Measurements from ENCODE around the gene NABP2. TPM values are rescaled to one million over a fixed set of nuclear protein-coding genes. Genes with fewer than 3 reads are reported as not detected.

Gene NABP2
- total RNA-seq, 4 donors from 2014 or later: 19.4 to 35.7 (median 31.4) TPM

- Histone ChIP-seq H3K36me3 (peaks cover 60 to 68% of the 10 kb centered on the region in 2 donors), H3K27ac (no peak overlapping the region), H3K4me1 (no peaks in the 10 kb centered on the region), H3K27me3 (no peaks in the 10 kb centered on the region), H3K9me3 (no peaks in the 10 kb centered on the region), H3K4me3 (replicated peaks in 1 of 3) (no peak overlapping the region)
- DNase-seq: no peak
- intact Hi-C loops (cut with DNase I): no loop called here
- WGBS, 2 donors: 92 to 100% methylated on average over 1 of the region's 1 CpG
- no peak for TF ChIP-seq POLR2A (IDR thresholded peaks at IDR 0.05)
- no peak for TF ChIP-seq CTCF (IDR thresholded peaks at IDR 0.05)
Observed at GRCh38 chr12:56212361-56212760, 11.8 kb upstream of the NABP2 start.

GRCh38 chr12:56213878-56214277, 10.3 kb upstream of the NABP2 start:
- Histone ChIP-seq H3K36me3 (peaks cover 51 to 53% of the 10 kb centered on the region in 2 donors), H3K9me3 (no peaks in the 10 kb centered on the region), H3K4me1 (no peaks in the 10 kb centered on the region), H3K4me3 (replicated peaks in 1 of 3) (no peak overlapping the region), H3K27me3 (no peaks in the 10 kb centered on the region), H3K27ac (no peak overlapping the region)
- WGBS, 2 donors: 91 to 97% methylated on average over 5 of the region's 5 CpGs
- TF ChIP-seq CTCF (IDR thresholded peaks at IDR 0.05) (no peak), POLR2A (IDR thresholded peaks at IDR 0.05) (no peak)
- intact Hi-C loops (cut with DNase I): no loop called here
- DNase-seq: no peak

GRCh38 chr12:56216461-56216860, 7.7 kb upstream of the NABP2 start:
- intact Hi-C loops (cut with DNase I): no loop called here
- Histone ChIP-seq H3K36me3 (peaks cover 38 to 39% of the 10 kb centered on the region in 2 donors), H3K27ac (no peak overlapping the region), H3K4me1 (peaks cover 12 to 13% of the 10 kb centered on the region in 2 donors), H3K27me3 (no peaks in the 10 kb centered on the region), H3K9me3 (no peaks in the 10 kb centered on the region), H3K4me3 (replicated peaks in 1 of 3) (no peak overlapping the region)
- no peak for DNase-seq
- no peak for TF ChIP-seq POLR2A (IDR thresholded peaks at IDR 0.05)
- TF ChIP-seq CTCF (IDR thresholded peaks at IDR 0.05): no peak
- 74 to 81% methylated on average over 3 of the region's 3 CpGs for WGBS, 2 donors

GRCh38 chr12:56219840-56220239, 4.3 kb upstream of the NABP2 start:
- intact Hi-C loops (cut with DNase I): loop anchor here (10.0 kb wide), 1 partner anchor 95 kb away; the partner anchor contains the start of gene ESYT1
- H3K27ac ChIP-seq: peak overlapping the region in 1 of 3 donors; percentile 92
- TF ChIP-seq CTCF (IDR thresholded peaks at IDR 0.05): no peak
- TF ChIP-seq POLR2A (IDR thresholded peaks at IDR 0.05): no peak
- WGBS, 2 donors: 89 to 90% methylated on average over 9 of the region's 9 CpGs
- no peak overlapping the region for H3K4me3 ChIP-seq (replicated peaks in 1 of 3)
- no peaks in the 10 kb centered on the region for H3K9me3 ChIP-seq
- H3K27me3 ChIP-seq: no peaks in the 10 kb centered on the region
- peaks cover 5% of the 10 kb centered on the region in 2 donors for H3K36me3 ChIP-seq
- peaks cover 24 to 33% of the 10 kb centered on the region in 2 donors for H3K4me1 ChIP-seq
- no peak for DNase-seq

- H3K4me1 ChIP-seq: peaks cover 27 to 36% of the 10 kb centered on the region in 2 donors
- WGBS, 2 donors: 4 to 5% methylated on average over 10 of the region's 10 CpGs
Observed at GRCh38 chr12:56220611-56221231, 3.4 kb upstream of the NABP2 start.

More at GRCh38 chr12:56220611-56221231, 3.4 kb upstream of the NABP2 start:
- peak; percentile 1 to 3 for TF ChIP-seq POLR2A (IDR thresholded peaks at IDR 0.05)
- TF ChIP-seq CTCF (IDR thresholded peaks at IDR 0.05): no peak
- peak overlapping the region; percentile 61 to 68 (median 65) for H3K4me3 ChIP-seq (replicated peaks in 1 of 3)
- no peaks in the 10 kb centered on the region for H3K27me3 ChIP-seq
- peak overlapping the region; percentile 82 to 99 (median 92) for H3K27ac ChIP-seq
- intact Hi-C loops (cut with DNase I): loop anchor here (10.0 kb wide), 1 partner anchor 96 kb away; the partner anchor contains the start of gene ESYT1
- H3K9me3 ChIP-seq: no peaks in the 10 kb centered on the region
- peak; percentile 47 to 66 for DNase-seq
- no peaks in the 10 kb centered on the region for H3K36me3 ChIP-seq
